IMR-90 (cell line): ENCODE measurements around the gene CSAG2.

Experiments used
- CEBPB ChIP-seq: IDR thresholded peaks from 2 replicates; pipeline ENCODE4 v1.6.1; 2012; ENCODE audit warnings: low read depth, low read length, improper control_type of control experiment
- CHD1 ChIP-seq: IDR thresholded peaks from 2 replicates; pipeline ENCODE4 v1.6.1; 2012; ENCODE audit warnings: low read depth, low read length, improper control_type of control experiment
- CTCF ChIP-seq: conservative IDR thresholded peaks from 2 replicates; pipeline ENCODE4 v1.5.1; 2012; ENCODE audit warnings: mild to moderate bottlenecking, low read depth, low read length, improper control_type of control experiment
- MAFK ChIP-seq: IDR thresholded peaks from 2 replicates; pipeline ENCODE4 v1.6.1; 2012; ENCODE audit warnings: low read depth, low read length, improper control_type of control experiment
- MAZ ChIP-seq: IDR thresholded peaks from 2 replicates; pipeline ENCODE4 v1.6.1; 2012; ENCODE audit warnings: low read depth, mild to moderate bottlenecking, low read length, improper control_type of control experiment, moderate library complexity, borderline replicate concordance
- NFE2L2 ChIP-seq: fragments of 150-350 bp; IDR thresholded peaks from 2 replicates; pipeline ENCODE4 v1.6.1; 2016; ENCODE audit warnings: low read depth, mild to moderate bottlenecking, low read length
- POLR2A ChIP-seq: IDR thresholded peaks from 2 replicates; pipeline ENCODE4 v1.6.1; 2012; ENCODE audit warnings: mild to moderate bottlenecking, low read depth, low read length
- RAD21 ChIP-seq: IDR thresholded peaks from 2 replicates; pipeline ENCODE4 v1.6.1; 2012; ENCODE audit warnings: low read length, improper control_type of control experiment
- SMC3 ChIP-seq: fragments of 150-350 bp; IDR thresholded peaks from 2 replicates; pipeline ENCODE4 v1.6.1; 2016; ENCODE audit warnings: low read depth, mild to moderate bottlenecking, antibody characterized with exemption, low read length, moderate library complexity

- TF ChIP-seq RAD21 (no peak), CTCF (no peak), POLR2A (no peak), MAZ (no peak), CHD1 (no peak), CEBPB (no peak), SMC3 (no peak), NFE2L2 (no peak), MAFK (no peak)
Observed at GRCh38 chrX:152663086-152663485, 46.0 kb downstream of the CSAG2 start.
